H1 (cell line): ENCODE measurements around the gene TM9SF1.
"Not testable (repeated sequence)": the region's sequence is repeated elsewhere in the genome, so short reads cannot be mapped to it uniquely, and the experiment has no call there.

Experiments used
- GABPA ChIP-seq: IDR thresholded peaks from 2 replicates; pipeline ENCODE4 v1.6.1; 2011; ENCODE audit warnings: mild to moderate bottlenecking, low read length, moderate library complexity, borderline replicate concordance; ENCODE audit not compliant: insufficient read depth
- POLR2A ChIP-seq, 2 experiments: IDR thresholded peaks; 1 replicate in 1 of 2; 2 replicates in 1 of 2; pipeline ENCODE4 v1.6.1; 2011; ENCODE audit warnings: low read depth in 2 of 2, low read length in 2 of 2, mild to moderate bottlenecking in 2 of 2; ENCODE audit errors: control extremely low read depth in 1 of 2
- TF ChIP-seq, protein P1 (sequence below), 3 experiments: IDR thresholded peaks; 1 replicate in 2 of 3; 2 replicates in 1 of 3; pipeline versions ENCODE4 v1.5.1 to v1.6.1; 2011; ENCODE audit warnings: low read length in 3 of 3, mild to moderate bottlenecking in 3 of 3, inconsistent platforms in 2 of 3, low read depth in 1 of 3, moderate library complexity in 1 of 3; ENCODE audit not compliant: insufficient read depth in 1 of 3; ENCODE audit errors: control extremely low read depth in 1 of 3
- TF ChIP-seq, protein P2 (sequence below): IDR thresholded peaks from 2 replicates; pipeline ENCODE4 v1.6.1; 2011; ENCODE audit warnings: low read depth, mild to moderate bottlenecking, low read length; ENCODE audit not compliant: insufficient read depth

DNA sequence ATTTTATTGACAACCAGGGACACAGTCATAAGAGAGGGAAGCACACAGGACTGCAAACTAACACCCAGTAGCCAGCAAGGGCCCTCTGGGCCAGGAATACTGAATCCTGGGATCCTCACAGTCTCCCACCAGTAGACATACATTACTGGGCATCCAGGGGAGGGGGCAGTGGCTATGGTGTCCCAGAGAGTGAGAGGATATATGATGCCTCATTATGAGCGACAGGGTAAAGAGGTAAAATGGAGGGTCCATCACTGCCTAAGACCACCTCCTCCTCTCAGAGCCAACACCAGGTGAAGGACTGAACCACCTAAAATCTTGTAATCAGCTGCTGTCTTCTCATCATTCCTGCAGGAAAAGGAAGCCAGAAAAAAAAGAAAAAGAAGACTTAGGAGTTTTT, 21.6 kb upstream of the TM9SF1 start:
- TF ChIP-seq POLR2A (IDR thresholded peaks at IDR 0.05; ENCODE audit: control extremely low read depth in 1 of 2, low read depth in 2 of 2, low read length in 2 of 2); GABPA: not testable (repeated sequence)
- TF ChIP-seq, protein P1, sequence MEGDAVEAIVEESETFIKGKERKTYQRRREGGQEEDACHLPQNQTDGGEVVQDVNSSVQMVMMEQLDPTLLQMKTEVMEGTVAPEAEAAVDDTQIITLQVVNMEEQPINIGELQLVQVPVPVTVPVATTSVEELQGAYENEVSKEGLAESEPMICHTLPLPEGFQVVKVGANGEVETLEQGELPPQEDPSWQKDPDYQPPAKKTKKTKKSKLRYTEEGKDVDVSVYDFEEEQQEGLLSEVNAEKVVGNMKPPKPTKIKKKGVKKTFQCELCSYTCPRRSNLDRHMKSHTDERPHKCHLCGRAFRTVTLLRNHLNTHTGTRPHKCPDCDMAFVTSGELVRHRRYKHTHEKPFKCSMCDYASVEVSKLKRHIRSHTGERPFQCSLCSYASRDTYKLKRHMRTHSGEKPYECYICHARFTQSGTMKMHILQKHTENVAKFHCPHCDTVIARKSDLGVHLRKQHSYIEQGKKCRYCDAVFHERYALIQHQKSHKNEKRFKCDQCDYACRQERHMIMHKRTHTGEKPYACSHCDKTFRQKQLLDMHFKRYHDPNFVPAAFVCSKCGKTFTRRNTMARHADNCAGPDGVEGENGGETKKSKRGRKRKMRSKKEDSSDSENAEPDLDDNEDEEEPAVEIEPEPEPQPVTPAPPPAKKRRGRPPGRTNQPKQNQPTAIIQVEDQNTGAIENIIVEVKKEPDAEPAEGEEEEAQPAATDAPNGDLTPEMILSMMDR (IDR thresholded peaks at IDR 0.05; ENCODE audit: control extremely low read depth in 1 of 3, insufficient read depth in 1 of 3, low read depth in 1 of 3, low read length in 3 of 3), result not testable (repeated sequence)
- TF ChIP-seq, protein P2, sequence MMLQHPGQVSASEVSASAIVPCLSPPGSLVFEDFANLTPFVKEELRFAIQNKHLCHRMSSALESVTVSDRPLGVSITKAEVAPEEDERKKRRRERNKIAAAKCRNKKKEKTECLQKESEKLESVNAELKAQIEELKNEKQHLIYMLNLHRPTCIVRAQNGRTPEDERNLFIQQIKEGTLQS, result not testable (repeated sequence)
